Measurements from ENCODE around the gene C5orf63. TPM values are rescaled to one million over a fixed set of nuclear protein-coding genes. Genes with fewer than 3 reads are reported as not detected.

C5orf63 gene
- total and polyA plus RNA-seq, 12 donors = 1.6 to 11.4 (median 4.5) TPM; not detected in 1

DNA sequence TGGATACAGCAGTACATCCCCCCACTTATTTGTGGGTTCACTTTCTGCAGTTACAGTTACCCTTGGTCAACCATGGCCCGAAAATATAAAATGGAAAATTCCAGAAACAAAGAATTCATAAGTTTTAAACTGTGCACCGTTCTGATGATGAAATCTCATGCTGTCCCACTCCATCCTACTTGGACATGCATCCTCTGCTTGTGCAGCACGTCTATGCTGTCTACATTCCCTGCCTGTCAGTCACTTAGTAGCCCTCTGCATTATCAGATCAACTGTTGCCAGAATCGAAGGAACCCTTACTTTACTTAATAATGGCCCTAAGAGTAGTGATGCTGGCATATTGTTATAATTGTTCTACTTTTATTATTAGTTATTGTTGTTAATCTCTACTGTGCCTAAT, 57.6 kb downstream of the C5orf63 start:
- Histone ChIP-seq H3K27me3 (no peaks in the 10 kb centered on the region), H3K4me3 (no peak overlapping the region), H3K9me3 (replicated peaks in 1 of 3) (no peaks in the 10 kb centered on the region), H3K4me1 (replicated peaks in 1 of 2) (no peaks in the 10 kb centered on the region), H3K27ac (no peak overlapping the region), H3K36me3 (replicated peaks in 1 of 2) (no peaks in the 10 kb centered on the region)
- WGBS, 4 donors = 82 to 88% (median 86%) methylated on average over 4 of the region's 4 CpGs
- intact Hi-C loops (cut with DNase I) = no loop called here
- DNase-seq = no peak
- TF ChIP-seq POLR2A (IDR thresholded peaks at IDR 0.05) = no peak
- TF ChIP-seq, protein P1, sequence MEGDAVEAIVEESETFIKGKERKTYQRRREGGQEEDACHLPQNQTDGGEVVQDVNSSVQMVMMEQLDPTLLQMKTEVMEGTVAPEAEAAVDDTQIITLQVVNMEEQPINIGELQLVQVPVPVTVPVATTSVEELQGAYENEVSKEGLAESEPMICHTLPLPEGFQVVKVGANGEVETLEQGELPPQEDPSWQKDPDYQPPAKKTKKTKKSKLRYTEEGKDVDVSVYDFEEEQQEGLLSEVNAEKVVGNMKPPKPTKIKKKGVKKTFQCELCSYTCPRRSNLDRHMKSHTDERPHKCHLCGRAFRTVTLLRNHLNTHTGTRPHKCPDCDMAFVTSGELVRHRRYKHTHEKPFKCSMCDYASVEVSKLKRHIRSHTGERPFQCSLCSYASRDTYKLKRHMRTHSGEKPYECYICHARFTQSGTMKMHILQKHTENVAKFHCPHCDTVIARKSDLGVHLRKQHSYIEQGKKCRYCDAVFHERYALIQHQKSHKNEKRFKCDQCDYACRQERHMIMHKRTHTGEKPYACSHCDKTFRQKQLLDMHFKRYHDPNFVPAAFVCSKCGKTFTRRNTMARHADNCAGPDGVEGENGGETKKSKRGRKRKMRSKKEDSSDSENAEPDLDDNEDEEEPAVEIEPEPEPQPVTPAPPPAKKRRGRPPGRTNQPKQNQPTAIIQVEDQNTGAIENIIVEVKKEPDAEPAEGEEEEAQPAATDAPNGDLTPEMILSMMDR (IDR thresholded peaks at IDR 0.05) = no peak

DNA sequence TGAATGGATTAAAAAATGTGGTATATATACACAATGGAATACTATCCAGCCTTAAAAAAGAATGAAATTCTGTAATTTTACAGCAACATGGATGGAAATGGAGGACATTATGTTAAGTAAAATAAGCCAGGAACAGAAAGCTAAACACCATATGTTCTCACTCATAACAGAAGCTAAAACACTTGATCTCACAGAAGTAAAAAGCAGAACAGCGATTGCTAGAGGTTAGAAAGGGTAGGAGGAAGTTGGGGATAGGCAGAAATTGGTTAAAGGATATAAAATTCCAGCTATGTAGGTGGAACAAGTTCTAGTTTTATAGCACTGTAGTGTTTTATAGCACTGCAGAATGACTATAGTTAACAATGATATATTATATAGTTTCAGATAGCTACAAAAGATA, 58.7 kb downstream of the C5orf63 start:
- no peaks in the 10 kb centered on the region for H3K36me3 ChIP-seq (replicated peaks in 1 of 2)
- no peaks in the 10 kb centered on the region for H3K9me3 ChIP-seq (replicated peaks in 1 of 3)
- H3K27me3 ChIP-seq = no peaks in the 10 kb centered on the region
- no peak for TF ChIP-seq POLR2A (IDR thresholded peaks at IDR 0.05)
- TF ChIP-seq, protein P1 (IDR thresholded peaks at IDR 0.05) = no peak
- no peaks in the 10 kb centered on the region for H3K4me1 ChIP-seq (replicated peaks in 1 of 2)
- H3K4me3 ChIP-seq = no peak overlapping the region
- no peak overlapping the region for H3K27ac ChIP-seq
- 76 to 93% (median 83%) methylated on average over 1 of the region's 1 CpG for WGBS, 4 donors
- no peak for DNase-seq
- intact Hi-C loops (cut with DNase I) = no loop called here

DNA sequence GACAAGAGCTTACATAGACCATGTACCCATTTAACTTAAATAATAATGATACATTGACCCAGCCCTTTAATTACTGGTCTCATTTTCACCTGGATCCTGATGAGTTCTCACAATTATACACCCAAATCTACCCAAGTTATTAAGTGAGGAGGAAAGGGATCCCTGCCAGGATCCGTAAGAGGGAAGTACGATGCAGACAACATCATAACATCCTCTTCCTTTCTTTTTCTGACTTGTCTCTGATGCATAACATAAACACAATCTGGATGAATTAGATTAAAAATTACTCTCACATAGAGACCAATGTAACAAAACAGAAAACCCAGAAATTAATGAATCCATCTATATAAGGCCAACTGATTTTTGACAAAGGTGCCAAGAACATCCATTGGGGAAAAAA, 59.9 kb downstream of the C5orf63 start:
- H3K4me1 ChIP-seq (replicated peaks in 1 of 2) = no peaks in the 10 kb centered on the region
- no peak for TF ChIP-seq POLR2A (IDR thresholded peaks at IDR 0.05)
- TF ChIP-seq, protein P1 (IDR thresholded peaks at IDR 0.05) = no peak
- H3K27ac ChIP-seq = no peak overlapping the region
- WGBS, 4 donors = 60 to 73% (median 68%) methylated on average over 2 of the region's 2 CpGs
- no peak for DNase-seq
- H3K27me3 ChIP-seq = no peaks in the 10 kb centered on the region
- H3K4me3 ChIP-seq = no peak overlapping the region
- no peaks in the 10 kb centered on the region for H3K36me3 ChIP-seq (replicated peaks in 1 of 2)
- intact Hi-C loops (cut with DNase I) = no loop called here
- no peaks in the 10 kb centered on the region for H3K9me3 ChIP-seq (replicated peaks in 1 of 3)

DNA sequence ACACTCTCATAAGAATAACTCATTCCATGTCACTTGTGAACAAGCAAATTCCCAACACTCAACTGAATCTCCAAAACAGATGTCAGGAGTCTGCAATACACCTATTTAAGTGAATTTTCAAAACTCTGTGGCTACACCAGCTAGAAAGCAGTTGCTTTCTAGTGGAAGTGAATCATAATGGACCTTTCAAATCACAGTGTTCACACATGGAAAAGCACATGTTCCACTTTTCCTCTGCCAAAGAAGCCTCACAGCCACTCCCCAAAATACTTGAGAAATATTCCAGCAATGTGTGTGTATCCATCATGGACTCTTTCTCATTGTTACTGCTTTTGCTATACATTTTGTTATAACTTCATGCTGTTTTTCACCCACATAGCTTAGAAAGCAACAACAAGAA, 60.4 kb downstream of the C5orf63 start:
- H3K36me3 ChIP-seq (replicated peaks in 1 of 2) = no peaks in the 10 kb centered on the region
- no peaks in the 10 kb centered on the region for H3K9me3 ChIP-seq (replicated peaks in 1 of 3)
- no peaks in the 10 kb centered on the region for H3K4me1 ChIP-seq (replicated peaks in 1 of 2)
- no peak for DNase-seq
- no peak for TF ChIP-seq POLR2A (IDR thresholded peaks at IDR 0.05)
- TF ChIP-seq, protein P1 (IDR thresholded peaks at IDR 0.05) = no peak
- intact Hi-C loops (cut with DNase I) = no loop called here
- H3K27me3 ChIP-seq = no peaks in the 10 kb centered on the region
- no peak overlapping the region for H3K4me3 ChIP-seq
- no peak overlapping the region for H3K27ac ChIP-seq

All from adrenal gland (tissue), 12 donors.